Measurements from ENCODE around the gene ATCAY.

ATCAY gene, protein sequence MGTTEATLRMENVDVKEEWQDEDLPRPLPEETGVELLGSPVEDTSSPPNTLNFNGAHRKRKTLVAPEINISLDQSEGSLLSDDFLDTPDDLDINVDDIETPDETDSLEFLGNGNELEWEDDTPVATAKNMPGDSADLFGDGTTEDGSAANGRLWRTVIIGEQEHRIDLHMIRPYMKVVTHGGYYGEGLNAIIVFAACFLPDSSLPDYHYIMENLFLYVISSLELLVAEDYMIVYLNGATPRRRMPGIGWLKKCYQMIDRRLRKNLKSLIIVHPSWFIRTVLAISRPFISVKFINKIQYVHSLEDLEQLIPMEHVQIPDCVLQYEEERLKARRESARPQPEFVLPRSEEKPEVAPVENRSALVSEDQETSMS

DNA sequence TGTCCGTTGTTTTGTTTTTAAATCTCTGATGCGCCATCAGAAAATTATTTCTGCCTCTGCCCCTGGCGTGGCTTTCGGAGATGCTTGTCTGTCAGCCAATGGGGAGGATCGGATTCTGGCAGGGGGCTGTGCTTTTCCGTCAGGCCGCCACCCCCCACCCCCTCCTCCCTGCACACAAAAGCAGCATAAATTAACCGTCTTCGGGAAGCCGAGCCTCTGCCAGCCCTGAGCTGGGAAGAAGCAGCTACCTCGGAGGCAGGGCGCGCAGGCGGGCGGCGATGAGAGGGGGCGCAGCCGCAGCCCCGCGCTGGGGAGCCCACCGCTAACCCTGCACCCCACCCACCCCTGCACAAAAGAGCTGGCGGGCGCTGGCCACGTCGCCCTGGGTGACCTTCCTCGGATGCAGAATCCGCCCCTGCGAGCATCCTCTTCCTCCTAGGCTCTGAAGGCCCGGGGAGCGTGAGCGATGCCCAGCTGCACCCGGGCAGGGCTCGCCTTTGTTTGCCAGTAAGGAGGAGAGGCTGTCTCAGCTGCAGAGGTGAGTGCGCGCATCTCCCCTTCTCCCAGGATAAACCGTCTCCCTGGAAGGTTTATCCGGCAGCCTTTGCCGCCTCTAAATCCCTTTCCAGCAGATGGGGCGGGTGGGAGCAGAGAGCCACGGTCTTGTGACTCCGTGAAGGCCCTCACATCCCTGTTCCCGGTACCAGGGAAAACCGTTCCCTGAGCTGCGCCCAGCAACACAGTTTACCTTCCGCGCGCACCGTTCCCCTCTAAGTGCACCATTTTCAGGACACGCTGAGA lies at the start of gene ATCAY:
Gene ATCAY (plus strand): TSS at position 215 of the 801 bp plus-strand sequence. CDS start 5,083 bp downstream, outside the sequence.
- DNase-seq (ENCODE audit: low read depth, low spot score) = no peak

DNA sequence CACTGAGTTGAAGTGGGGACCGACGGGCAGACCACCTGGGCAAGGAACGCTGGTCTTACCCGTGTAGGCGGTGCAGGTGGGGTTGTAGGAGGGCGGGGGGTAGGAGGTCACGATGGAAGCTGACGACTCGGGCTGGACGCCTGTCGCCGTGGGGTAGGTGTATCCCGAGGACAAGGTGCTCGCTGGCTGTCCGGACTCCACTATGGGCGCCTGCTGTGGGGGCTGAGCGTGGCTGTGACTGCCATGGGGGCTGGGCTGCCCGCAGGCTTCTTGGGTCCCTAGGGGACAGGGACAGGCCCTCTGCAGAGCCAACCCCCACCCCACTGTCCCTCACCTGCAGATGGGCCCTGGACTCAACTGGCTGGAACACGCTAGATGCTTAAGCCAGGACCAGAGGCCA lies 48.9 kb upstream of the ATCAY start:
- DNase-seq (ENCODE audit: low read depth, low spot score) = no peak

DNA sequence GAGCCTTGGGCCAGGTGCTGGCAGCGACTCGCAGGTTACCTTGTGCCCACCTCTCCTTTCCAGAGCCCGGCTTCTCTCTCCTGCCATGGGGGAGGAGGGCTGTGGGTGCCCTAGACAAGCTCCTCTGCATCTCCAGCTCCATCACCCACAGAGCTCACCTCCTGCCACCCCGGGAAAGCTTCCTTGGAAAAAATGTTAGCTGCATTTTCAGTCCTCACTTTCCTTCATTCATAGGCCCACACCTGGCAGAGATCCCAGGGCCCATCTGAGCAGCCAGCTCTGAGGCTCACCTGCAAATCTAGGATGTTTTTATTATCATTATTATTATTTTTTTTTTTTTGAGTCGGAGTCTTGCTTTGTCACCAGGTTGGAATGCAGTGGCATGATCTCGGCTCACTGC lies 48.5 kb upstream of the ATCAY start:
- DNase-seq (ENCODE audit: low read depth, low spot score) = no peak

DNA sequence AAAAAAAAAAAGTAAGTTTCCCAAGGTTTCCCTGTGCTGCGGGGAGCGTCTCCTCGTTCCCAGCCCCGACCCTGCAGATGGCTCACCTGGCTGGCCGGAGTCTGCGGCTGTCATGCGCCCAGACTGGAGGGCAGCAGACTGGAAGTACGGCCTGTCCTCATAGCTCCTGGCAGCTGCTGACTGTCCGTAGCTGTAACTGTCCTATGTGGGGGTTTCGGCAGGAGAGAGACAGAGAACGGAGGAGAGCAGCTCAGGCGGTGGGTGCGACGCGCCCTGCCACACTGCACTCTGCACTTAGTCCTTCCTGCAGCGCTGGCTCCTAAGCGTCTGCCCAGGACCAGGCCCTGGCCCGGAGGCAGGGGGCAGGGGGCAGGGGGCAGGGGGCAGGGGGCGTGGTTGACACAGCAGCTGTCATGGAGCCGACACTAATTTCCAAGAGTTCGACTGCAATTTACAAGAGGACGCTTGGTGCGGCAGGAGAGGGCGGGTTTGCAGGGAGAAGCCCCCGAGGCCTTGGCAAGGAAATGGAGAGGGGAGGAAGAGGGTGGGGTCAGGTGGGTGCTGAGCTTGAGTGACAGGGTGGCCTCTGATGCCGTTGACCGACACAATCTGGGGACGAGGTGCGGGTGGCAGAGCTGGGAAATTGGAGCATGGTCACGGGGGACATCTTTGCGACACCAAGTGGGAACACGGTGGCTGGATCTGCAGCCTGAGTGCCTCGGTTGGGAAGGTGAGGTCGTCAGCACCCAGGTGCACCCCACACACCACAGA lies 46.7 kb upstream of the ATCAY start:
- DNase-seq (ENCODE audit: low read depth, low spot score) = no peak

DNA sequence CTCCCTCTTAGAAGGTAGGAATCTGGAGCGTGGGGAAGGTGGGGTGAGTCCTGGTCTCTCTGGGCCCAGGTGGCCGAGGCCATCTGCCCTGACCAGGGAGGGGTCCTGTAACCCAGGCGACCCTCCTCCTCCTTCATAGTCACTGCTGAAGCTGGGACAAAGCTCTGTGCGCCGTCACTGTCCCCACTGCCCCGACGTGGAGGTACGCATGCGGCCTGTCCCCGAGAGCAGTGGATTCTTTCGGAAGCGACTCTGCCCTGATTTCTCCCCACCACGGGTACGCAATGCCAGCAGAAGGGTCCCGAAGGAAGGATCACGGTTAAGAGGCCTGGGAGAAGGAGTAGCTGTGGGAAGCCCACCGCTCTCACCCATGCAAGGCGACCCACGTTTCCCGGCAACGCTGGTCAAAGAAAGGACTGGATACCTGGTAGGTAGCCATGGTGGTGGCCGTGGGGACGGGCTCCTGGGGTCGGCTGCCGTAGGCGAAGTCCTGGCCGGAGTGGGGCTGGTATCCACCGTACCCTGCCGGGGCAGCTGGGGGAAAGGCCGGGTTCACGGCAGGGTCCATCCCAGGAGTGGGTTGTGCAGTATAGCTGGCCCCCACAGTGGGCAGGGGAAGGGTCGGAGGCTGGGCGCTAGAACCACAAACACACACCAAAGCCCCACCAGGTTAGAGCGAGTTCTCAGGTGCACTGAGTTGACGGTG lies 46.0 kb upstream of the ATCAY start:
- no peak for DNase-seq (ENCODE audit: low read depth, low spot score)

DNA sequence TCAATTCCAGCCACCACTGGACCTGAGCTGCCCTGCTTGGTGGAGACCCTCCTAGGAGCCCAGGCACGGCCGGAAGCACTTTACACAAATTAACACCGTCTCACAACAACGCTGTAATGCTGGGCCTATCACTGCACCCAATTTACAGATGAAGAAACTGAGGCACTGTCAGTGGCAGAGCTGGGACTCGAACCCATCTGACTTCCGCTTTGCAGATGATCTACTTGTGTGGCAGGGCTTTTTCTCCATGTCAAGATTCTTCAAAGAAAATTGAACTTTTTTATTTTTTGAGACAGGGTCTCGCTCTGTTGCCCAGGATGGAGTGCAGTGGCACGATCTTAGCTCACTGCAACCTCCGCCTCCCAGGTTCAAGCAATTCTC lies 45.4 kb upstream of the ATCAY start:
- DNase-seq (ENCODE audit: low read depth, low spot score) = no peak

DNA sequence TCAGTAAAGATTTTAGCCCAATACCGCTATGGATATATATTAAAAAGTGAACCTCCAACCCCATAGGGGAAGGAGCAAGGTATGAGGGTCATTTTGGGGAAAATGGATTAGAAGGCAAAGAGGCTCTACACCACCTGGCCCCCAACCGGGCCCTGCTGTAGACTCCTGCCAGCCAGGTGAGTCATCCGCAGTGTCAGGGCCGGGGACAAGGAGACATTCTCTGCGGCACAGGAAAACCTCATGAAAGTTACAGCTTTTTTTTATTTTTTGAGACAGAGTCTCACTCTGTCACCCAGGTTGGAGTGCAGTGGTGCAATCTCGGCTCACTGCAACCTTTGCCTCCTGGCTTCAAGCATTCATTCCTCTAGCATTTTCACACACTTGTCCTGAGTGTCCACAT lies 43.6 kb upstream of the ATCAY start:
- no peak for DNase-seq (ENCODE audit: low read depth, low spot score)

DNA sequence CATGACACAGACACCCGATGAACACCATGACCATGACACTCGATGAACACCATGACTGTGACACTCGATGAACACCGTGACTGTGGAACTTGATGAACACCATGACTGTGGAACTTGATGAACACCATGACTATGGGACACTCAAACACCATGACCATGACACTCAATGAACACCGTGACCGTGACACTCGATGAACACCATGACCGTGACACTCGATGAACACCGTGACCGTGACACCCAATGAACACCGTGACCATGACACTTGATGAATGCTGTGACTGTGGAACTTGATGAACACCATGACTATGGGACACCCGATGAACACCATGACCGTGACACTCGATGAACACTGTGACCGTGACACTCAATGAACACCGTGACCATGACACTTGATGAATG lies 43.2 kb upstream of the ATCAY start:
- no peak for DNase-seq (ENCODE audit: low read depth, low spot score)

DNA sequence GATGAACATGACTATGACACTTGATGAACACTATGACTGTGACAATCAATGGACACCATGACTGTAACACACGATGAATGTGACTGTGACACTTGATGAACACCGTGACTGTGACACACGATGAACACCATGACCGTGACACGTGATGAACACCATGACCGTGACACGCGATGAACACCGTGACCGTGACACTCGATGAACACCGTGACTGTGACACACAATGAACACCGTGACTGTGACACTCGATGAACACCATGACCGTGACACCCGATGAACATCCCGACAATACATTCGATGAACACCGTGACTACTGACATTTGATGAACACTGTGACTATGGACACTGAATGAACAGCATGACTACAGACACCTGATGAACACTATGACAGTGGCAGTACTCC lies 42.6 kb upstream of the ATCAY start:
- DNase-seq (ENCODE audit: low read depth, low spot score) = no peak

- no peak for DNase-seq (ENCODE audit: low read depth, low spot score)
Measured at GRCh38 chr19:3838661-3839060, 41.8 kb upstream of the ATCAY start.

GRCh38 chr19:3839941-3840340 lies 40.5 kb upstream of the ATCAY start:
- DNase-seq (ENCODE audit: low read depth, low spot score) = no peak

GRCh38 chr19:3840804-3841203 lies 39.7 kb upstream of the ATCAY start:
- no peak for DNase-seq (ENCODE audit: low read depth, low spot score)

DNA sequence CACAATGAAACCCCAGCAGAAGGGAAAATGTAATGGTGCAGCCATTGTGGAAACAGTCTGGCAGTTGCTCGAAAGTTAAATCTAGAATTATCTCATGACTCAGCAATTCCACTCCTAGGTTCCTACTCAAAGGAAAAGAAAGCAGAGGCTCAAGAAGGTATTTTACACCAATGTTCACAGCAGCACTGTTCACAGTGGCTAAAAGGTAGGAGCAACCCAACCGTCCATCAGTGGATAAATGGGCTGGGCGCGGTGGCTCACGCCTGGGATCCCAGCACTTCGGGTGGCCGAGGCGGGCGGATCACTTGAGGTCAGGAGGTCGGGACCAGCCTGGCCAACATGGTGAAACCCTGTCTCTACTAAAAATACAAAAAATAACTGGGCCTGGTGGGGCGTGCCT lies 37.5 kb upstream of the ATCAY start:
- no peak for DNase-seq (ENCODE audit: low read depth, low spot score)

GRCh38 chr19:3844596-3844995 lies 35.9 kb upstream of the ATCAY start:
- DNase-seq (ENCODE audit: low read depth, low spot score) = no peak

DNA sequence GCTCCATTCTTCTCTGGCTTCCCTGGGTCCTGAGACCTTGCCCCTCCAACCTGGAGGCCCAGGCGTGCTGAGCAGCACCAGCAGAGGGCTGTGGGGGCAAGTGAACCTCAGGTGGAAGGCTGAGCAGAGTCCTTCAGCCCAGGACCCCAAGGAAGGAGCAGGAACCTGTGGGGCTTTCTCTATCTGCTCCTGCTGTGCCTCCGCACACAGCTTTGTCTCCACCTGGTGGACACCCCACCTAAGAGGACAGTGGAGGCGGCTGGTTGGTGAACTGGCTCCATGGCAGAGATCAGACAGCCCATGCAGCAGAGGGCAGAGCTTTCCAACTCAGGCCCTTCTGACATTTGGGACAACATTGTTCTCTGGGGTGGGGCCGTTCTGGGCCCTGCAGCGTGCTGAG lies 31.4 kb upstream of the ATCAY start:
- DNase-seq (ENCODE audit: low read depth, low spot score) = no peak

DNA sequence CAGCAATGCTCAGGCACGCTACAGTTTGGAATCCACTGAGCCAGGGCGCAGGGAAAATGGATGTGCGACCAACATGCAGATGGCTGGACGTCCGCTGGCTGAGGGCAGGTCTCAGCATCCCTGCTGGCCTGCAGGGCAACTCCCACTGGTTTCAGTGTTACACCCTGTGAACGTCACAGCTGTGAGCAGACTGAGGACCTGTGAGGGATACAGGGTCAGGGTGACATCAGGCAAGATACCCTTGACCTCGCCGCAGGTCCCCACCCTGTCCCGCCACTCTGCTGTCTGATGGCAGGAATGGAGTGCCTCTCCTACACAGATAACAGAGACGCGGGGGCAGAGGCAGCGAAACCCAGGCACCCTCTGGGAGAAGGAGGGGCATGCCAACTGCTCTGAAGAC lies 30.7 kb upstream of the ATCAY start:
- DNase-seq (ENCODE audit: low read depth, low spot score) = no peak

DNA sequence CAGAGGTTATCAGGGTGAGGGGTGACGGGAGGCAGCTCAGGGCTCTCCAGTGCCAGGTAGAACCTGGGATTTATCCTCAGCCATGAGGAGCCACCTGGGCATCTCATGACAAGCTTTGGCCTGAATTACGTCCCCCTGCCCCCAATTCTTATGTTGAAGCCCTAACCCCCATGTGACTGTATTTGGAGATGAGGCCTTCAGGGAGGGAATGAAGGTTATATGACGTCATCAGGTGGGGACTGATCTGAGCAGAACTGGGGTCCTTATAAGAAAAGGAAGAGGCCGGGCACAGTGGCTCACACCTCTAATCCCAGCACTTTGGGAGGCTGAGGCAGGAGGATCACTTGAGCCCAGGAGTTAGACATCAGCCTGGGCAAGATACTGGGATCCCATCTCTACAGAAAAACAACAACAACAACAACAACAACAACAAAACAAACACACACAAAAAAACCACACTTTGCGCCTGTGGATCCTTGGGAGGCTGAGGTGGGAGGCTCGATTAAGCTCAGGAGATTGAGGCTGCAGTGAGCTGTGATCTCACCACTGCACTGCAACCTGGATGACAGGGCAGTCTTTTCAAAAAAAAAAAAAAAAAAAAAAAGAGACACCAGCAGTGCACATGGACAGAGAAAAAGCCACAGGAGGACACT lies 30.0 kb upstream of the ATCAY start:
- DNase-seq (ENCODE audit: low read depth, low spot score) = no peak

- no peak for DNase-seq (ENCODE audit: low read depth, low spot score)
Measured at GRCh38 chr19:3851254-3852176, 29.0 kb upstream of the ATCAY start.

DNA sequence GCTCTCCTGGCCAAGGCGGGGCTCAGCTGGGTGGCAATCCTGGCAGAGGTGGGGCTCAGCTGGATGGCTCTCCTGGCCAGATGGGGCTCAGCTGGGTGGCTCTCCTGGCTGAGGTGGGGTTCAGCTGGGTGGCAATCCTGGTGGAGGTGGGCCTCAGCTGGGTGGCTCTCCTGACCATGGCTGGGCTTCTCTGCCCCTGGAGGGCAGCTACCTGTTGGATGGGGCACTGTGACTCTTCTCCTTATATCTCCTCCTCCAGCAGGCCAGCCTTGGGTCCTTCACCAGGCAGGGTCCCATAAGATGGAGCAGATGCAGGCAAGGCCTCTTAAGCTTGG lies 28.3 kb upstream of the ATCAY start:
- DNase-seq (ENCODE audit: low read depth, low spot score) = no peak

GRCh38 chr19:3852614-3853254 lies 27.8 kb upstream of the ATCAY start:
- peak; percentile 66 for DNase-seq (ENCODE audit: low read depth, low spot score)

Data from brain pericyte (primary cell).